GM21515 (cell line): ENCODE results near the gene P3H4.
"Not testable (repeated sequence)": the region's sequence is repeated elsewhere in the genome, so short reads cannot be mapped to it uniquely, and the experiment has no call there.

Experiments
- ATAC-seq: cut with Tn5 transposase; IDR thresholded peaks from one replicate; pipeline ENCODE4 v1.9.1; 2021; ENCODE audit not compliant: unreplicated experiment

P3H4 gene

GRCh38 chr17:41794540-41794975, 17.2 kb downstream of the P3H4 start:
- ATAC-seq, result no peak

GRCh38 chr17:41793784-41794539, 17.8 kb downstream of the P3H4 start:
- no peak for ATAC-seq

GRCh38 chr17:41792845-41793783, 18.6 kb downstream of the P3H4 start:
- ATAC-seq, result no peak

GRCh38 chr17:41787021-41787418, 24.7 kb downstream of the P3H4 start:
- ATAC-seq, result no peak

GRCh38 chr17:41786227-41787020, 25.3 kb downstream of the P3H4 start, which contains the start of gene JUP:
TSS of gene JUP (minus strand) at chr17:41786711. CDS start at chr17:41771854, 14,857 bp downstream.
- ATAC-seq, result peak; percentile 70

GRCh38 chr17:41785859-41786226, 25.9 kb downstream of the P3H4 start:
- no peak for ATAC-seq

GRCh38 chr17:41785091-41785858, 26.5 kb downstream of the P3H4 start:
- no peak for ATAC-seq

GRCh38 chr17:41784207-41784744, 27.5 kb downstream of the P3H4 start:
- no peak for ATAC-seq

GRCh38 chr17:41782142-41782541, 29.6 kb downstream of the P3H4 start:
- ATAC-seq, result no peak

- no peak for ATAC-seq
These were observed 30.2 kb downstream of the P3H4 start for GRCh38 chr17:41781404-41782110.

GRCh38 chr17:41779954-41780353, 31.8 kb downstream of the P3H4 start:
- no peak for ATAC-seq

GRCh38 chr17:41777574-41778188, 34.1 kb downstream of the P3H4 start:
- no peak for ATAC-seq

GRCh38 chr17:41777157-41777573, 34.6 kb downstream of the P3H4 start:
- ATAC-seq, result no peak

GRCh38 chr17:41776262-41776900, 35.4 kb downstream of the P3H4 start:
- ATAC-seq, result not testable (repeated sequence)

GRCh38 chr17:41775394-41776226, 36.1 kb downstream of the P3H4 start:
- ATAC-seq, result no peak

GRCh38 chr17:41773731-41774193, 38.0 kb downstream of the P3H4 start:
- ATAC-seq, result no peak

- no peak for ATAC-seq
These were observed 38.6 kb downstream of the P3H4 start for GRCh38 chr17:41773190-41773588.
